ENCODE data around the gene PCNT. TPM values are rescaled to one million over a fixed set of nuclear protein-coding genes. Genes with fewer than 3 reads are reported as not detected.

Gene PCNT
- total and polyA plus RNA-seq, 9 of the 15 experiments (the other 6 are each of a cell fraction or from before 2014, with no cell fraction given) = 9.1 to 53.5 (median 31.3) TPM

DNA sequence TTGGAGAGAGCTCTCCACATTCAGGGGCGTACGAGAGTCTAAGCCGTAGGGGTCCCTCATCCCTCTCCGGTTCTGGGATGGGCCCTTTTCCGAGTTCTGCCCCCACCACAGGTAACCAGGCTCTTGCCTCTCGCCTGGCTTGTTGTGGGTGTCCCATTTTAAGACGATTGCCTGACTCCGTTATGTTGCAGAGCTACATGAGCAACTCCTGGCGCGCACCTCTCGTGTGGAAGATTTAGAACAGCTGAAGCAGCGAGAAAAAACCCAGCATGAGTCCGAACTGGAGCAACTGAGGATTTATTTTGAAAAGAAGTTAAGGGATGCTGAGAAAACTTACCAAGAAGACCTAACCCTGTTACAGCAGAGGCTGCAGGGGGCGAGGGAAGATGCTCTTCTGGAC is 29.0 kb downstream of the PCNT start:
- no peak for DNase-seq (ENCODE audit: extremely low read depth in 1 of 4, low spot score in 3 of 4)
- POLR2A ChIA-PET = interaction anchor here (0.6 to 0.7 kb wide), 2 partner anchors 58 to 198 kb away, joined by 3 to 4 read pairs; no protein-coding TSS in a partner anchor
- intact Hi-C loops (cut with micrococcal nuclease) = no loop called here

DNA sequence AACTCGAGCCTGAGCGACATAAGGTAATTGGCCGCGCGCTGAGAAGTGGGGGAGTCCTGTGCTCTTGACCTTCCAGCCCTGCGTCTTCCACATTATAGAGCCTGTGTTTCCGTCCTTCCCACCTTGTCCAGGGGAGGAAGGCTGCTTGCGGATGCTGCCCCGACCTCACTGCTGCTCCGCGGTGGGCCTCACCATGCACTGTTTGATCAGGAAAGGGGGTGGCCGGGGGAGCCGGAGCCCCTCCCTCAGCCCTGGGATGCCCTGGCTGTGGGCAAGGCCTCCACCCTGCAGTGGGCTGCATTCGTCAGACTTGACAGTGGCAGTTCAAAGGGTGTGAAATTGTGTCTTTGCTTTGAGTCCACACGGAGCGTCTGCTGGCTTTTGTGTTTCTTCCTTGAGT is 30.1 kb downstream of the PCNT start:
- no peak overlapping the region for H3K4me2 ChIP-seq (ENCODE audit: insufficient read depth, low read length)
- no peak for FAIRE-seq
- no peak for ATAC-seq
- no peak for DNase-seq (ENCODE audit: extremely low read depth in 1 of 4, low spot score in 3 of 4)
- BruUV-seq (replicated peaks) = no TSS peak
- H3K4me1 ChIP-seq (replicated peaks in 1 of 2; ENCODE audit: control insufficient read depth in 2 of 2, insufficient read depth in 2 of 2, low read length in 2 of 2) = peaks cover 0 to 11% of the 10 kb centered on the region in 2 experiments; a peak in 1 of 5 replicates
- H3K79me2 ChIP-seq (ENCODE audit: control insufficient read depth, insufficient read depth, low read length) = no peaks in the 10 kb centered on the region
- in situ Hi-C loops (cut with MboI) = no loop called here
- 94% methylated on average over 16 of the region's 16 CpGs for WGBS (ENCODE audit: insufficient coverage, low coverage, missing lambda C conversion rate)
- no peaks in the 10 kb centered on the region for H3K9me3 ChIP-seq (replicated peaks; ENCODE audit: control insufficient read depth, insufficient read depth, low read depth, low read length)
- H3K9me1 ChIP-seq (ENCODE audit: control insufficient read depth, insufficient read depth, low read length) = peaks cover 10% of the 10 kb centered on the region
- H2AFZ ChIP-seq (ENCODE audit: low read depth, low read length) = no peak overlapping the region
- intact Hi-C loops (cut with micrococcal nuclease) = no loop called here
- peaks cover 96% of the 10 kb centered on the region for H3K36me3 ChIP-seq (ENCODE audit: control insufficient read depth, insufficient read depth, low read length)
- H3K27me3 ChIP-seq (ENCODE audit: control insufficient read depth in 2 of 2, insufficient read depth in 2 of 2, low read length in 2 of 2) = no peaks in the 10 kb centered on the region
- no peak overlapping the region for H3K9ac ChIP-seq (ENCODE audit: insufficient read depth in 1 of 2, low read depth in 2 of 2, low read length in 2 of 2)
- ChIA-PET POLR2A (no interaction called here), CTCF (ENCODE audit: low intra/inter-chr PET ratio) (no interaction called here)
- H3K4me3 ChIP-seq = no peak overlapping the region
- H3K27ac ChIP-seq (ENCODE audit: extremely low read depth, low read depth, low read length) = no peak overlapping the region
- H4K20me1 ChIP-seq (replicated peaks; ENCODE audit: control insufficient read depth, insufficient read depth, low read length) = peaks cover 5% of the 10 kb centered on the region; the same call in 1 of the 2 replicates
- TF ChIP-seq ARID4B (CRISPR knock-in tag; IDR thresholded peaks at IDR 0.05) (no peak), RFX1 (IDR thresholded peaks at IDR 0.05) (no peak), HLTF (IDR thresholded peaks at IDR 0.05) (no peak), ZBTB2 (IDR thresholded peaks at IDR 0.05) (no peak), U2AF2 (optimal IDR thresholded peaks at IDR 0.05; ENCODE audit: low read depth, low read length) (no peak), BACH1 (tag; IDR thresholded peaks at IDR 0.05) (no peak), DEAF1 (CRISPR knock-in tag; IDR thresholded peaks at IDR 0.05) (no peak), WHSC1 (IDR thresholded peaks at IDR 0.05; ENCODE audit: low read length) (no peak)

More for the DNA sequence above, 29.0 kb downstream of the PCNT start:
- no peaks in the 10 kb centered on the region for H3K27me3 ChIP-seq (ENCODE audit: control insufficient read depth in 2 of 2, insufficient read depth in 2 of 2, low read length in 2 of 2)
- in situ Hi-C loops (cut with MboI) = no loop called here
- peaks cover 6% of the 10 kb centered on the region for H3K9me1 ChIP-seq (ENCODE audit: control insufficient read depth, insufficient read depth, low read length)
- BruUV-seq (replicated peaks) = no TSS peak
- H3K4me3 ChIP-seq = no peak overlapping the region
- H3K27ac ChIP-seq (ENCODE audit: extremely low read depth, low read depth, low read length) = no peak overlapping the region
- peaks cover 5% of the 10 kb centered on the region for H4K20me1 ChIP-seq (replicated peaks; ENCODE audit: control insufficient read depth, insufficient read depth, low read length)
- no peak overlapping the region for H2AFZ ChIP-seq (ENCODE audit: low read depth, low read length)
- CTCF ChIA-PET (ENCODE audit: low intra/inter-chr PET ratio) = no interaction called here
- WGBS (ENCODE audit: insufficient coverage, low coverage, missing lambda C conversion rate) = 91% methylated on average over 14 of the region's 14 CpGs
- no peaks in the 10 kb centered on the region for H3K79me2 ChIP-seq (ENCODE audit: control insufficient read depth, insufficient read depth, low read length)
- TF ChIP-seq KAT7 (CRISPR knock-in tag; IDR thresholded peaks at IDR 0.05; ENCODE audit: borderline replicate concordance) = no peak
- no peak for TF ChIP-seq ATF1 (CRISPR knock-in tag; IDR thresholded peaks at IDR 0.05)
- no peak for TF ChIP-seq ATF1 (tag; IDR thresholded peaks at IDR 0.05)
- TF ChIP-seq ZSCAN29 (IDR thresholded peaks at IDR 0.05) = no peak
- H3K4me2 ChIP-seq (ENCODE audit: insufficient read depth, low read length) = no peak overlapping the region
- H3K9me3 ChIP-seq (replicated peaks; ENCODE audit: control insufficient read depth, insufficient read depth, low read depth, low read length) = no peaks in the 10 kb centered on the region
- FAIRE-seq (no peak), ATAC-seq (no peak)
- H3K36me3 ChIP-seq (ENCODE audit: control insufficient read depth, insufficient read depth, low read length) = peaks cover 98% of the 10 kb centered on the region
- peaks cover 0 to 11% of the 10 kb centered on the region in 2 experiments; a peak in 1 of 5 replicates for H3K4me1 ChIP-seq (replicated peaks in 1 of 2; ENCODE audit: control insufficient read depth in 2 of 2, insufficient read depth in 2 of 2, low read length in 2 of 2)
- H3K9ac ChIP-seq (ENCODE audit: insufficient read depth in 1 of 2, low read depth in 2 of 2, low read length in 2 of 2) = no peak overlapping the region
